SK-N-SH (cell line): Measurements from ENCODE around the gene TM9SF4. TPM values are rescaled to one million over a fixed set of nuclear protein-coding genes. Genes with fewer than 3 reads are reported as not detected.
A peak's percentile ranks its signal among the peaks of the same experiment; 100 is the strongest.

ENCODE experiments used
- CTCF ChIA-PET: fragments of 300-600, 350-600 bp; formaldehyde crosslinking; extraction: SDS; loops from one replicate; lab custom pipeline; 2021; lab: Yijun Ruan, JAX
- POLR2A ChIA-PET: fragments of 350-600 bp; sonication (Branson Sonifier 250); formaldehyde crosslinking; extraction: SDS; loops from one replicate; lab custom pipeline; 2020; ENCODE audit warnings: antibody characterized with exemption, inconsistent platforms; lab: Yijun Ruan, JAX
- DNase-seq: peaks from one replicate; pipeline ENCODE4 v3.0.0; 2012
- H2AFZ ChIP-seq: fragments of 200-600 bp; sonication (generic); 2 replicates; pipeline ENCODE4 v1.8.1; 2016; ENCODE audit warnings: antibody characterized with exemption, mild to moderate bottlenecking, low read depth
- H3F3A ChIP-seq: fragments of 200-600 bp; sonication (generic); replicated peaks from 2 replicates; pipeline ENCODE3; 2016; ENCODE audit warnings: antibody characterized with exemption, mild to moderate bottlenecking; ENCODE audit not compliant: insufficient read depth
- H3K27ac ChIP-seq, 2 experiments: fragments of 200-500 bp in 1 of 2; fragments of 200-600 bp in 1 of 2; sonication (Bioruptor generic) in 1 of 2; sonication (generic), shearing (Covaris generic) in 1 of 2; 2 replicates each; pipeline versions ENCODE4 v1.5.1 to v1.6.1; 2014 to 2016; ENCODE audit warnings: low read depth in 2 of 2, inconsistent platforms in 1 of 2, low read length in 1 of 2, mild to moderate bottlenecking in 1 of 2, mixed read lengths in 1 of 2
- H3K27me3 ChIP-seq: fragments of 200-600 bp; sonication (generic), shearing (Covaris generic); 2 replicates; pipeline ENCODE4 v1.6.1; 2016; ENCODE audit warnings: mixed run types; ENCODE audit not compliant: insufficient read depth
- H3K36me3 ChIP-seq, 2 experiments: fragments of 200-500 bp in 1 of 2; fragments of 200-600 bp in 1 of 2; sonication (Bioruptor generic) in 1 of 2; sonication (generic) in 1 of 2; replicated peaks in 1 of 2; 2 replicates each; pipeline versions ENCODE3 to v1.5.1; 2014 to 2016; ENCODE audit warnings: low read length in 1 of 2, mild to moderate bottlenecking in 1 of 2; ENCODE audit not compliant: insufficient read depth in 2 of 2, control insufficient read depth in 1 of 2
- H3K4me1 ChIP-seq, 2 experiments: fragments of 200-500 bp in 1 of 2; fragments of 200-600 bp in 1 of 2; sonication (Bioruptor generic) in 1 of 2; sonication (generic), shearing (Covaris generic) in 1 of 2; 2 replicates each; pipeline versions ENCODE4 v1.5.1 to v1.6.1; 2014 to 2016; ENCODE audit warnings: low read depth in 1 of 2, low read length in 1 of 2, mixed run types in 1 of 2; ENCODE audit not compliant: insufficient read depth in 2 of 2, control insufficient read depth in 1 of 2
- H3K4me2 ChIP-seq: fragments of 200-600 bp; sonication (generic), shearing (Covaris generic); 2 replicates; pipeline ENCODE4 v1.6.1; 2017; ENCODE audit warnings: mixed run types
- H3K4me3 ChIP-seq, 2 experiments: fragments of 200-500 bp in 1 of 2; fragments of 200-600 bp in 1 of 2; sonication (Bioruptor generic) in 1 of 2; sonication (generic), shearing (Covaris generic) in 1 of 2; 2 replicates each; pipeline versions ENCODE4 v1.5.1 to v1.8.1; 2014 to 2016; ENCODE audit warnings: low read depth in 2 of 2, inconsistent platforms in 1 of 2, low read length in 1 of 2, mild to moderate bottlenecking in 1 of 2, mixed read lengths in 1 of 2, moderate library complexity in 1 of 2
- H3K79me2 ChIP-seq: fragments of 200-600 bp; sonication (generic); 2 replicates; pipeline ENCODE4 v1.8.1; 2017; ENCODE audit warnings: mild to moderate bottlenecking; ENCODE audit not compliant: insufficient read depth
- H3K9ac ChIP-seq: fragments of 200-600 bp; sonication (generic); 2 replicates; pipeline ENCODE4 v1.6.1; 2017; ENCODE audit warnings: mixed run types
- H3K9me2 ChIP-seq: fragments of 200-600 bp; sonication (generic); 2 replicates; pipeline ENCODE4 v1.6.1; 2017; ENCODE audit warnings: mixed run types
- H3K9me3 ChIP-seq: fragments of 200-600 bp; sonication (generic); 2 replicates; pipeline ENCODE4 v1.6.1; 2017; ENCODE audit warnings: mixed run types, mild to moderate bottlenecking, moderate library complexity
- H4K20me1 ChIP-seq: fragments of 200-600 bp; sonication (generic); 2 replicates; pipeline ENCODE4 v1.6.1; 2017; ENCODE audit warnings: mild to moderate bottlenecking, mixed run types; ENCODE audit not compliant: insufficient read depth
- EP300 ChIP-seq, 2 experiments: IDR thresholded peaks; 2 replicates each; pipeline versions ENCODE4 v1.4.0 to v1.6.1; 2012; ENCODE audit warnings: borderline replicate concordance in 1 of 2, low read depth in 1 of 2, low read length in 1 of 2
- EZH2phosphoT487 ChIP-seq: fragments of 200-600 bp; sonication (generic); IDR thresholded peaks from 2 replicates; pipeline ENCODE4 v1.6.1; 2017; ENCODE audit warnings: low read depth, mixed run types, mild to moderate bottlenecking, antibody characterized with exemption, moderate library complexity, borderline replicate concordance
- FOSL2 ChIP-seq: IDR thresholded peaks from 2 replicates; pipeline ENCODE4 v1.4.0; 2012; ENCODE audit warnings: low read depth, mild to moderate bottlenecking, moderate library complexity, borderline replicate concordance
- FOXJ3 ChIP-seq: sonication (generic); formaldehyde crosslinking; IDR thresholded peaks from 2 replicates; pipeline ENCODE4 v1.5.1; 2020; ENCODE audit warnings: mild to moderate bottlenecking, missing genetic modification reagents
- FOXM1 ChIP-seq: IDR thresholded peaks from 2 replicates; pipeline ENCODE4 v1.4.0; 2012; ENCODE audit warnings: low read depth, mild to moderate bottlenecking
- IRF3 ChIP-seq: fragments of 150-350 bp; IDR thresholded peaks from 2 replicates; pipeline ENCODE4 v1.6.1; 2016; ENCODE audit warnings: mild to moderate bottlenecking, low read depth, low read length
- JUND ChIP-seq: IDR thresholded peaks from 2 replicates; pipeline ENCODE4 v1.4.0; 2012
- MAX ChIP-seq: IDR thresholded peaks from 2 replicates; pipeline ENCODE4 v1.4.0; 2012; ENCODE audit warnings: low read depth
- MEF2A ChIP-seq: IDR thresholded peaks from 2 replicates; pipeline ENCODE4 v1.4.0; 2012; ENCODE audit warnings: low read depth, borderline replicate concordance
- MXI1 ChIP-seq: IDR thresholded peaks from 2 replicates; pipeline ENCODE4 v1.6.1; 2012; ENCODE audit warnings: mild to moderate bottlenecking, low read depth, low read length, improper control_type of control experiment
- POLR2AphosphoS5 ChIP-seq: IDR thresholded peaks from 2 replicates; pipeline ENCODE4 v1.6.1; 2012; ENCODE audit warnings: low read depth, low read length
- RAD21 ChIP-seq: IDR thresholded peaks from 2 replicates; pipeline ENCODE4 v1.6.1; 2012; ENCODE audit warnings: mild to moderate bottlenecking, low read length
- RCOR1 ChIP-seq: fragments of 150-350 bp; IDR thresholded peaks from 2 replicates; pipeline ENCODE4 v1.6.1; 2017; ENCODE audit warnings: antibody characterized with exemption, low read length
- REST ChIP-seq: IDR thresholded peaks from 2 replicates; pipeline ENCODE4 v1.6.1; 2012; ENCODE audit warnings: mild to moderate bottlenecking, low read depth, low read length, moderate library complexity
- RFX5 ChIP-seq: IDR thresholded peaks from 2 replicates; pipeline ENCODE4 v1.6.1; 2012; ENCODE audit warnings: mild to moderate bottlenecking, improper control_type of control experiment, low read length
- RXRA ChIP-seq: IDR thresholded peaks from 2 replicates; pipeline ENCODE4 v1.4.0; 2012; ENCODE audit warnings: low read depth, mild to moderate bottlenecking, borderline replicate concordance
- SIN3A ChIP-seq: IDR thresholded peaks from 2 replicates; pipeline ENCODE4 v1.6.1; 2012; ENCODE audit warnings: low read depth, mild to moderate bottlenecking, low read length, moderate library complexity, borderline replicate concordance
- SMC3 ChIP-seq: IDR thresholded peaks from 2 replicates; pipeline ENCODE4 v1.6.1; 2012; ENCODE audit warnings: low read depth, low read length, improper control_type of control experiment
- TEAD4 ChIP-seq: IDR thresholded peaks from 2 replicates; pipeline ENCODE4 v1.4.0; 2012; ENCODE audit warnings: mild to moderate bottlenecking, borderline replicate concordance; ENCODE audit not compliant: insufficient read depth
- USF2 ChIP-seq: fragments of 150-350 bp; IDR thresholded peaks from 2 replicates; pipeline ENCODE4 v1.6.1; 2017; ENCODE audit warnings: antibody characterized with exemption, low read length, low read depth, borderline replicate concordance
- WGBS: methylation state at CpG from one replicate; pipeline ENCODE4 v1.1.6; 2017; ENCODE audit warnings: low lambda C conversion rate; 5-methylcytosine and 5-hydroxymethylcytosine counted together
- polyA plus RNA-seq, 3 experiments: library from polyadenylated mRNA; depleted of rRNA; stranded (reverse); fragments of >200 nt; gene quantifications; 2 replicates each; pipeline ENCODE4 v1.2.3, GENCODE V29; 2012

TM9SF4 gene
- polyA plus RNA-seq, 1 of the 3 experiments (the other 2 are of a cell fraction), result 61.0 TPM

GRCh38 chr20:32190616-32191415, 81.3 kb downstream of the TM9SF4 start:
- H3K79me2 ChIP-seq, result no peaks in the 10 kb centered on the region
- H3K36me3 ChIP-seq, result peaks cover 4 to 22% of the 10 kb centered on the region in 2 experiments
- CTCF ChIA-PET, result interaction anchor here (0.7 to 1.0 kb wide), 3 partner anchors 11 to 462 kb away, joined by 3 read pairs; no protein-coding TSS in a partner anchor
- peak; percentile 37 for DNase-seq
- POLR2A ChIA-PET, result interaction anchor here (0.7 kb wide), 1 partner anchor 11 kb away, joined by 3 read pairs; no protein-coding TSS in a partner anchor
- H3K9me2 ChIP-seq, result no peaks in the 10 kb centered on the region
- peak overlapping the region; percentile 20 to 65; a peak in 1 of 4 replicates for H3K27ac ChIP-seq
- TF ChIP-seq RAD21, result no peak
- no peak for TF ChIP-seq POLR2AphosphoS5
- no peak for TF ChIP-seq EZH2phosphoT487
- TF ChIP-seq MXI1, result no peak
- no peak for TF ChIP-seq RXRA
- TF ChIP-seq SIN3A, result no peak
- no peak for TF ChIP-seq JUND
- no peak for TF ChIP-seq MEF2A
- TF ChIP-seq FOSL2, result no peak
- no peak for TF ChIP-seq EP300 (IDR thresholded peaks at IDR 0.05; ENCODE audit: borderline replicate concordance in 1 of 2, low read depth in 1 of 2, low read length in 1 of 2)
- TF ChIP-seq FOXM1, result no peak
- TF ChIP-seq REST, result no peak
- no peak for TF ChIP-seq FOXJ3 (CRISPR knock-in tag)
- no peak for TF ChIP-seq IRF3
- TF ChIP-seq USF2, result no peak
- TF ChIP-seq TEAD4, result no peak
- TF ChIP-seq MAX, result no peak
- TF ChIP-seq RCOR1, result no peak
- TF ChIP-seq SMC3, result no peak
- no peak for TF ChIP-seq RFX5
- peaks cover 0 to 23% of the 10 kb centered on the region in 2 experiments; a peak in 2 of 4 replicates for H3K4me1 ChIP-seq
- H3F3A ChIP-seq, result peaks cover 19% of the 10 kb centered on the region
- H3K9me3 ChIP-seq, result no peaks in the 10 kb centered on the region
- H3K4me3 ChIP-seq, result peak overlapping the region; percentile 47 to 57
- no peaks in the 10 kb centered on the region for H3K27me3 ChIP-seq
- H2AFZ ChIP-seq, result no peak overlapping the region
- no peaks in the 10 kb centered on the region for H4K20me1 ChIP-seq
- H3K9ac ChIP-seq, result peak overlapping the region; percentile 71
- H3K4me2 ChIP-seq, result peak overlapping the region; percentile 78
- 56% methylated on average over 14 of the region's 14 CpGs for WGBS
